Mucosa of descending colon (tissue), 3 donors: ENCODE data around the gene CHRNA5. TPM values are rescaled to one million over a fixed set of nuclear protein-coding genes. Genes with fewer than 3 reads are reported as not detected.

ENCODE experiments used
- ATAC-seq: fragments of 200-7000 bp; cut with Tn5 transposase; one replicate; pipeline ENCODE4 v1.9.1; 2020; ENCODE audit warnings: mild to moderate bottlenecking, moderate library complexity
- DNase-seq, 3 donors: peaks; one replicate each; pipeline ENCODE4 v3.0.0-alpha.2; 2020
- H3K36me3 ChIP-seq: fragments of 200-600 bp; one replicate; pipeline ENCODE4 v1.8.0; 2021; ENCODE audit warnings: low read depth, mild to moderate bottlenecking
- H3K4me1 ChIP-seq: fragments of 200-600 bp; one replicate; pipeline ENCODE4 v1.8.0; 2021; ENCODE audit warnings: low read depth, mild to moderate bottlenecking
- H3K4me3 ChIP-seq: fragments of 200-600 bp; one replicate; pipeline ENCODE4 v1.8.0; 2021; ENCODE audit warnings: mild to moderate bottlenecking
- H3K9me3 ChIP-seq: fragments of 200-600 bp; one replicate; pipeline ENCODE4 v1.8.0; 2021; ENCODE audit warnings: mild to moderate bottlenecking
- CTCF ChIP-seq: fragments of 200-600 bp; IDR thresholded peaks from one replicate; pipeline ENCODE4 v1.8.0; 2022; ENCODE audit warnings: antibody characterized with exemption, mild to moderate bottlenecking
- intact Hi-C, 2 donors: fragments of 100-400 bp; cut with DNase I in 1 of 2; cut with micrococcal nuclease in 1 of 2; formaldehyde crosslinking; loops; one replicate each; pipeline versions ENCODE4 v1.11.0 to v1.11.1; 2022; cut with DNase I, micrococcal nuclease
- total RNA-seq, 3 donors: library from RNA; stranded (reverse); fragmentation: NEBNext Ultra II Directional in 2 of 3; extraction: Animal tissue kit (Norgen Biotek cat#: 25700) in 2 of 3; gene quantifications; one replicate each; pipeline versions ENCODE4 v1.2.1 to v1.2.4, GENCODE V29; 2021 to 2023
- donor health status: DM: no; HTN: no; CAD: no; lungs with moderate emphysema.
- donor health status: DM: no; HTN: no; CAD: no.
- donor health status: DM: no; HTN: yes; CAD: no.

Gene CHRNA5
- total RNA-seq, 3 donors from 2014 or later = 2.5 to 4.0 (median 3.1) TPM

GRCh38 chr15:78623786-78624497 is 58.6 kb downstream of the CHRNA5 start:
- H3K36me3 ChIP-seq = no peaks in the 10 kb centered on the region
- no peak for DNase-seq
- H3K4me1 ChIP-seq = peaks cover 10% of the 10 kb centered on the region
- no peak for TF ChIP-seq CTCF
- no peak overlapping the region for H3K4me3 ChIP-seq
- intact Hi-C loops = no loop called here
- ATAC-seq = no peak
- H3K9me3 ChIP-seq = no peaks in the 10 kb centered on the region

- Histone ChIP-seq H3K4me3 (no peak overlapping the region), H3K4me1 (peaks cover 8% of the 10 kb centered on the region), H3K9me3 (no peaks in the 10 kb centered on the region), H3K36me3 (no peaks in the 10 kb centered on the region)
- no peak for TF ChIP-seq CTCF
- intact Hi-C loops = no loop called here
- no peak for DNase-seq
- no peak for ATAC-seq
Observed at GRCh38 chr15:78624651-78625590, 59.6 kb downstream of the CHRNA5 start.

- no peak for ATAC-seq
- H3K36me3 ChIP-seq = no peaks in the 10 kb centered on the region
Observed at GRCh38 chr15:78625606-78626280, 60.4 kb downstream of the CHRNA5 start.

GRCh38 chr15:78626381-78626995 is 61.2 kb downstream of the CHRNA5 start:
- no peak for DNase-seq
- Histone ChIP-seq H3K9me3 (no peaks in the 10 kb centered on the region), H3K4me3 (no peak overlapping the region), H3K4me1 (no peaks in the 10 kb centered on the region), H3K36me3 (no peaks in the 10 kb centered on the region)
- no peak for ATAC-seq
- intact Hi-C loops = no loop called here
- no peak for TF ChIP-seq CTCF

More at GRCh38 chr15:78625606-78626280, 60.4 kb downstream of the CHRNA5 start:
- TF ChIP-seq CTCF = no peak
- H3K4me1 ChIP-seq = peaks cover 5% of the 10 kb centered on the region
- no peak for DNase-seq
- no peak overlapping the region for H3K4me3 ChIP-seq
- intact Hi-C loops = no loop called here
- H3K9me3 ChIP-seq = no peaks in the 10 kb centered on the region

GRCh38 chr15:78627348-78627747 is 62.0 kb downstream of the CHRNA5 start:
- TF ChIP-seq CTCF = no peak
- no peak for ATAC-seq
- H3K9me3 ChIP-seq = no peaks in the 10 kb centered on the region
- H3K4me3 ChIP-seq = no peak overlapping the region
- no peak for DNase-seq
- intact Hi-C loops = no loop called here
- H3K36me3 ChIP-seq = no peaks in the 10 kb centered on the region
- no peaks in the 10 kb centered on the region for H3K4me1 ChIP-seq
